AG04450 (cell line): ENCODE results near the gene NFATC4. TPM values are rescaled to one million over a fixed set of nuclear protein-coding genes. Genes with fewer than 3 reads are reported as not detected.

Experiments used
- CTCF ChIA-PET: fragments of 300-600, 350-600 bp; formaldehyde crosslinking; extraction: SDS; loops from one replicate; lab custom pipeline; 2022; ENCODE audit warnings: antibody characterized with exemption, inconsistent platforms; lab: Charles Lee
- POLR2A ChIA-PET: fragments of 350-600 bp; formaldehyde crosslinking; extraction: SDS; loops from one replicate; lab custom pipeline; 2021; ENCODE audit warnings: antibody characterized with exemption, inconsistent platforms; lab: Yijun Ruan, JAX
- DNase-seq: peaks from one replicate; pipeline ENCODE4 v3.0.0-alpha.2; 2011; ENCODE audit warnings: low read depth, low spot score
- H3K27ac ChIP-seq: one replicate; pipeline ENCODE4 v1.5.1; 2012; ENCODE audit warnings: low read depth, low read length, control low read depth
- H3K27me3 ChIP-seq: one replicate; pipeline ENCODE4 v1.6.0; 2012; ENCODE audit warnings: low read length; ENCODE audit not compliant: control insufficient read depth, insufficient read depth
- H3K4me3 ChIP-seq: 2 replicates; pipeline ENCODE4 v1.5.1; 2011; ENCODE audit warnings: mild to moderate bottlenecking, low read depth, low read length, control low read depth
- H3K9me3 ChIP-seq: 2 replicates; pipeline ENCODE4 v1.5.1; 2012; ENCODE audit warnings: low read length; ENCODE audit not compliant: control insufficient read depth, insufficient read depth
- polyA plus RNA-seq: library from polyadenylated mRNA; depleted of rRNA; stranded (reverse); fragments of >200 nt; gene quantifications from 2 replicates; pipeline ENCODE4 v1.2.3, GENCODE V29; 2011
- TF ChIP-seq, protein P1 (sequence below): IDR thresholded peaks from 2 replicates; pipeline ENCODE4 v1.5.1; 2011; ENCODE audit warnings: low read depth, low read length, control low read depth, inconsistent platforms

Gene NFATC4
- polyA plus RNA-seq, 1 experiment = 42.0 TPM

DNA sequence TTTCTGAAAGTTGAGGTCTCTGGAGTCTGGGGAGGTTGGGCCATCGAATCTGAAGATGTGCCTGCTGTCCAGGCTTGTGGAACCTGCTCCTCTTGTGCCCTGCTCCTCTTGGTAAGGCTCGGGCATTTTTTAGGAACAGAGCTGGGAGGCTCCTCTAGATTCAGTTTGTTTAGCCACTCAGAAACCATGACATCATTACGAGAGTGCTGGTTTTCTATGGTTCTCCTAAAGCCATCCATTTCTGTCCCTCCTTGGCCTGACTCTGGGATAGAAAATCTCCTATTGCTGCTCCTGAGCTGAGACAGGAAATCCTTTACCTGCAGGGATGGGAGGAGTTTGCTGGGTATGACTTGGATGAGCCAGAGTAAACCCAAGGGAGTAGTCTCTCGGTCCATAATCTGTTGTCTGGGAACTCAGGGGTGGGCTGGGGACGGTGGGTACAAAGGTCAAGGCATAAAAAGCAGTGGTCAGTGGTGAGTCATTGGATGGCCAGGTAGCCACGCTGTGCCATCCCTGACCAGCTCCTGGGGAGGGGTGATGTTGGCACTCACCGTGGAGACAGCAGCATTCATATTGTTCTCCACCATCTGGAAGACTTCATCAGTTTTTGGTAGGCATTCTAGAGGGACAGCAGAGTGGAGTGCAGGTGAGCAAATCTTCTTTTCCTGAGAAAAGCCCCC, 30.7 kb upstream of the NFATC4 start:
- Histone ChIP-seq H3K4me3 (no peak overlapping the region), H3K27ac (no peak overlapping the region), H3K27me3 (peaks cover 88% of the 10 kb centered on the region), H3K9me3 (no peaks in the 10 kb centered on the region; the same call in 1 of the 2 replicates)
- ChIA-PET CTCF (interaction anchor here (0.6 to 21.9 kb wide), 4 partner anchors 9 to 96 kb away, joined by 3 to 712 read pairs (median 38); partner anchors contain the start of genes CBLN3 and KHNYN), POLR2A (interaction anchor here (0.7 kb wide), 1 partner anchor 92 kb away, joined by 3 read pairs; the partner anchor contains the start of genes CBLN3 and KHNYN)
- no peak for DNase-seq
- TF ChIP-seq, protein P1, sequence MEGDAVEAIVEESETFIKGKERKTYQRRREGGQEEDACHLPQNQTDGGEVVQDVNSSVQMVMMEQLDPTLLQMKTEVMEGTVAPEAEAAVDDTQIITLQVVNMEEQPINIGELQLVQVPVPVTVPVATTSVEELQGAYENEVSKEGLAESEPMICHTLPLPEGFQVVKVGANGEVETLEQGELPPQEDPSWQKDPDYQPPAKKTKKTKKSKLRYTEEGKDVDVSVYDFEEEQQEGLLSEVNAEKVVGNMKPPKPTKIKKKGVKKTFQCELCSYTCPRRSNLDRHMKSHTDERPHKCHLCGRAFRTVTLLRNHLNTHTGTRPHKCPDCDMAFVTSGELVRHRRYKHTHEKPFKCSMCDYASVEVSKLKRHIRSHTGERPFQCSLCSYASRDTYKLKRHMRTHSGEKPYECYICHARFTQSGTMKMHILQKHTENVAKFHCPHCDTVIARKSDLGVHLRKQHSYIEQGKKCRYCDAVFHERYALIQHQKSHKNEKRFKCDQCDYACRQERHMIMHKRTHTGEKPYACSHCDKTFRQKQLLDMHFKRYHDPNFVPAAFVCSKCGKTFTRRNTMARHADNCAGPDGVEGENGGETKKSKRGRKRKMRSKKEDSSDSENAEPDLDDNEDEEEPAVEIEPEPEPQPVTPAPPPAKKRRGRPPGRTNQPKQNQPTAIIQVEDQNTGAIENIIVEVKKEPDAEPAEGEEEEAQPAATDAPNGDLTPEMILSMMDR = no peak

DNA sequence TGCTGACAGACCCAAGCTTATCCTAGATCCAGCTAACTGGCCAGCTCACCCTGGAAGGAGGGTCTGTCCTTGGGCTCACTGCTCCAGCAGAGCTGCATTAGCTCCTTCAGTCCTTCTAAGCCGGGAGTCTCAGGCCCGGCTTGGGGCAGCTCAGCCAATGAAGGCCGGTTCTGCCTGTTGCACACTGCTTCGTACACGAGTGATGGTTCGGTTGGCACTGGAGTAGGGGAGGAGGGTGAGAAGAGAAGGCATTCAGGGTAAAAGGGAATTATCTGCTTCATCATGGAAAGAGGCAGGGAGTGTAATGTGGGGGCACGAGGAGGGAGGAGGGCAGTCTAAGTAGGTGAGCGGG, 30.2 kb upstream of the NFATC4 start:
- TF ChIP-seq, protein P1 = no peak
- Histone ChIP-seq H3K27me3 (peaks cover 84% of the 10 kb centered on the region), H3K27ac (no peak overlapping the region), H3K9me3 (no peaks in the 10 kb centered on the region; the same call in 1 of the 2 replicates), H3K4me3 (no peak overlapping the region)
- POLR2A ChIA-PET = no interaction called here
- CTCF ChIA-PET = interaction anchor here (0.6 to 21.9 kb wide), 3 partner anchors 10 to 95 kb away, joined by 3 to 712 read pairs (median 3); partner anchors contain the start of genes CBLN3 and KHNYN
- DNase-seq = no peak

DNA sequence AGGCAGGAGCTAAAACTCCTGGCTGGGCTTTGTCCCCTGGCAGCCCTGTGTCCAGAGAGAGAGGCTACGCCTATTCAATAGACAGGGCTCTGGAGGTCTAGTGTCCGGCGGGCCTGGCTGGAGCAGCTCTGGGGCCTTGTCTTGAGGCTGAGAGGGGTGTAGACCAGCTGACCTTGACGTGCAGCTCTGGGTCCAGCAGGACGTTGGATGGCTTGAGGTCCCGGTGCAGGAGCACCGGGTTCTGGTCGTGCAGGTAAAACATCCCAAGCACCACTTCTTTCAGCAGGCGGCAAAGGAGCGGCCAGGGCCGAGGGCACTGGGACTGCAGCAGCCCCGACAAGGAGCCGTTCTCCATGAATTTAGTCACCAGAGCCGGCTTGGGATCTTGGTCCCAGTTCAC, 29.1 kb upstream of the NFATC4 start:
- TF ChIP-seq, protein P1 = no peak
- Histone ChIP-seq H3K4me3 (no peak overlapping the region), H3K9me3 (no peaks in the 10 kb centered on the region; the same call in 1 of the 2 replicates), H3K27ac (no peak overlapping the region), H3K27me3 (peaks cover 80% of the 10 kb centered on the region)
- CTCF ChIA-PET = interaction anchor here (1.1 to 21.9 kb wide), 3 partner anchors 27 to 94 kb away, joined by 4 to 712 read pairs (median 12); partner anchors contain the start of genes CBLN3, CIDEB and KHNYN
- DNase-seq = no peak
- POLR2A ChIA-PET = no interaction called here

DNA sequence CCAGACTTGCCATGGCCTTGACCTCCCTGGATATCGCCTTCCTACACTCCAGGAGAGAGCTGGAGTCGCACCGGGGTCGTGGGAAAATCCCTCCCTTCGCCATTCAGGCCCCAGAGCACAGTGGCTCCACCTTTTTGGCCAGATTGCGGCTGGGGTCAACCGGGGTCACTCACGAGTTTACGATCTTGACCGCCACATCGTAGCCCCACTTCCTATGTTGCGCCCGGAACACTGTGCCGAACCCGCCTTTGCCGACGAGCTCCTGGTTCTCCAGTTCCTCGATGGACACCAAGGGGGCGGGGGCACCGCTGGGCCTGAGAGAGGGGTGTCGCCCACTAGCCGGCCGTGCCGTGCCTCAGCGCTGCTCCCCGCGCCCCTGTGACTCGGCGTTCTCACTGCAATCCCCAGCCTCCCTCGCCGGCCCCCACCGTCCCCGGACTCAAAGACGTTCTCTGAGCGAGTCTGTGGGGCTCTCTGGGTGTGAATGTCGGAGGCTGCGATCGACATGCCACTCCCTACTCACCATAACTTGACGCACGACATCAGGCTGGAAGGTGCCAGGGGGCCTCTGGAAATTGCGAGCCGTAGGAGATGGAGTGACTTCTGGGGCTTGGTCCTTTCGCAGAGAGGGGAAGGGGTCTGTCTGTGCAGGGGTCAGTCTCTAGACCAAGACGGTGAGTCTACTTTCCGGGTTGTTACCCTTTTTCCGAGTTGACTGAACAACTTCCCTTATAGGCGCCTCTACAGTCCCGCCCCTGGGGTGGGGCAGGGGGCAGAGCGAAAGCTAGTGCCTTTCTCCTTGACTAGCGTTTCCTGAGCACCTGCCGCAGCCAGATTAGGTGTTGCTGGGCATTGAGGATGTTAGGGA, 28.5 kb upstream of the NFATC4 start, which contains the start of gene RIPK3:
RIPK3 (minus strand) TSS at position 708 of the 868 bp plus-strand sequence; CDS start at position 543, 165 bp downstream.
- no peak within 1 kb of the TSS for H3K4me3 ChIP-seq
- H3K9me3 ChIP-seq = no peaks in the 10 kb centered on the region; the same call in 1 of the 2 replicates
- POLR2A ChIA-PET = no interaction called here
- CTCF ChIA-PET = interaction anchor here (1.1 to 21.9 kb wide), 4 partner anchors 12 to 94 kb away, joined by 3 to 712 read pairs (median 8); partner anchors contain the start of genes CBLN3, CIDEB and KHNYN
- TF ChIP-seq, protein P1 = no peak
- H3K27me3 ChIP-seq = peaks cover 74% of the 10 kb centered on the region
- no peak within 1 kb of the TSS for H3K27ac ChIP-seq
- no peak for DNase-seq
